ENCODE results near the gene TTLL11. TPM values are rescaled to one million over a fixed set of nuclear protein-coding genes. Genes with fewer than 3 reads are reported as not detected.

TTLL11 gene
- total RNA-seq, 3 donors from 2014 or later = 6.0 to 22.2 (median 6.4) TPM

DNA sequence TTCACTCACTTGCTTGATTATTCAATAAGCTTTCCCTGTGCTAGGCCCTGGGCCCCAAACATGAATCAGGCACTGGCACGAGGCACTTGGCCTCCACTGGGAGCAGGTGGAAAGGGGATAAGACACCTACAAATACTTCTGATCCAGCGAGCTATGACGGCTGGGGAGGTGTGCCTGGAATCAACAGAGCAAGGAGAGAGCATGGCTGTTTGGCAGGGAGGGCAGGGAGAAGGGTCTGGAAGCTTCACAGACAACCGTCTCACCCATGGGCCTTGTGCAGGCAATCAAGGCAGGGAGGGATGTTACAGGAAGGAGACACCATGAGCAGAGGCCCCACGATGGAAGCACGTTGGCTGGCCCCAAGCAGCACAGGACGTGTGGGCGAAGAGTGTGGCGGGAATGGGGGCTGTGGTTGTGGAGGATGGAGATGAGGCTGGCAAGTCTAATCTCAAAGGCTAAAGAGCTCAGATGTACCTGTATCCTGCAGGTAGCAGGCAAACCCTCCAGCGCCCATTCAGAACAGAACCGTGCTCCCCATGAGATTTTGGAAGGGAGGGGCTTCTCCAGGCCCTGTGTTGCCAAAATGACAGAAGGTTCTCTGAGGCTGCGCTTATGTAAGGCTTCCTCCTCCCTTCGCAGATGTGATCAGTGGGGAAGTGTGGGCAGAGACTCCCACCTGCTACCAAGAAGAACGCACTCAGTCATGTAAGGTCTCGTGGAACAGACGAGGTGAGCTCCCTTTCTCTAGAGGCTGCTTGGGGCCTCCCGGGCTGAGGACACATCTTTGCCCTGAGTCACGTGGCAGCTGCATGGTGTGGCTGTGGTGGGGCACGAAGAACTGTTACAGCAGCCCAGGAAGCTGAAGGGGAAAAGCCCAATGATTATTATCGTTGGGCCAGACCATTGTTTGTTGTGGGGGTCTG lies 252.0 kb downstream of the TTLL11 start:
- TF ChIP-seq, protein P1, sequence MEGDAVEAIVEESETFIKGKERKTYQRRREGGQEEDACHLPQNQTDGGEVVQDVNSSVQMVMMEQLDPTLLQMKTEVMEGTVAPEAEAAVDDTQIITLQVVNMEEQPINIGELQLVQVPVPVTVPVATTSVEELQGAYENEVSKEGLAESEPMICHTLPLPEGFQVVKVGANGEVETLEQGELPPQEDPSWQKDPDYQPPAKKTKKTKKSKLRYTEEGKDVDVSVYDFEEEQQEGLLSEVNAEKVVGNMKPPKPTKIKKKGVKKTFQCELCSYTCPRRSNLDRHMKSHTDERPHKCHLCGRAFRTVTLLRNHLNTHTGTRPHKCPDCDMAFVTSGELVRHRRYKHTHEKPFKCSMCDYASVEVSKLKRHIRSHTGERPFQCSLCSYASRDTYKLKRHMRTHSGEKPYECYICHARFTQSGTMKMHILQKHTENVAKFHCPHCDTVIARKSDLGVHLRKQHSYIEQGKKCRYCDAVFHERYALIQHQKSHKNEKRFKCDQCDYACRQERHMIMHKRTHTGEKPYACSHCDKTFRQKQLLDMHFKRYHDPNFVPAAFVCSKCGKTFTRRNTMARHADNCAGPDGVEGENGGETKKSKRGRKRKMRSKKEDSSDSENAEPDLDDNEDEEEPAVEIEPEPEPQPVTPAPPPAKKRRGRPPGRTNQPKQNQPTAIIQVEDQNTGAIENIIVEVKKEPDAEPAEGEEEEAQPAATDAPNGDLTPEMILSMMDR (IDR thresholded peaks at IDR 0.05) = no peak
- H3K4me3 ChIP-seq = no peak overlapping the region
- no peak for DNase-seq

DNA sequence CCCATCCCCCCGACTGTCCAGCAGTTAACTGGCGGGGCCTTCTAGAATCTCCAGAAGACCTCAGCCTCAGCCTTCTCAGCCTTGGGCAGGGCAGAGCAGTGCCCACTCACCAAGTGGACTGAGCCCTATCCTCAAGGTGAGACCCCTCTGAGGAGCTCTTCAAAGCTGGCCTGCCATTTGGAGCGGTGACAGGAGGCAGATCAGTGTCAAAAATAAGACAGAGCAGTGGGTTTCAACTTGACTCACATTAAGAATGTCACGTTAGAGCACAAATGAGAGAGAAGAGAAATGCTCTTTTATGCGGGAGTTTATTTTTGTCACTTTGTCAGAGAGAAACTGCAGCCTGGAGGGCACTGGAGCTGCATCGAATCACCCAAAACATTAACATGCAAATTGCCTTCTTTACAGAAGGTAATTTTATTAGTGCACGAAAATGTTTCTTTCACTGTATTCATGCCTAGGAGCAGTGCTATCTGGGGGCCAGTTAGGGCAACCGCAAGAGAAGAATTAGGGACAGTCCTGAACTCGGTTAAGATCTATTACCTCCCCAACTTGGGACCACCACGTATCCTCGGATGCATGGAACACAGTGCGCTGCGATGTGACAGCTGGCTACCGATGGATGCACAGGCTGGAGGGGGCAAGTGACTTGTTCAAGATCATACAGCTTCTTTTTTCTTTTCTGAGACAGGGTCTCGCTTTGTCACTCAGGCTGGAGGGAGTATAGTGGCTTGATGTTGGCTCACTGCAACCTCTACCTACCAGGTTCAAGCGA lies 253.2 kb downstream of the TTLL11 start:
- no peaks in the 10 kb centered on the region for H3K36me3 ChIP-seq (ENCODE audit: low read depth)
- TF ChIP-seq, protein P1 (IDR thresholded peaks at IDR 0.05) = no peak
- no peak overlapping the region for H3K4me3 ChIP-seq
- intact Hi-C loops (cut with DNase I, micrococcal nuclease) = no loop called here
- ATAC-seq = no peak
- no peak for DNase-seq
- no peaks in the 10 kb centered on the region for H3K9me3 ChIP-seq
- H3K4me1 ChIP-seq (ENCODE audit: low read depth) = no peaks in the 10 kb centered on the region

More for the DNA sequence above, 252.0 kb downstream of the TTLL11 start:
- ATAC-seq = no peak
- intact Hi-C loops (cut with DNase I, micrococcal nuclease) = no loop called here
- Histone ChIP-seq H3K4me1 (ENCODE audit: low read depth) (no peaks in the 10 kb centered on the region), H3K36me3 (ENCODE audit: low read depth) (no peaks in the 10 kb centered on the region), H3K9me3 (no peaks in the 10 kb centered on the region)

DNA sequence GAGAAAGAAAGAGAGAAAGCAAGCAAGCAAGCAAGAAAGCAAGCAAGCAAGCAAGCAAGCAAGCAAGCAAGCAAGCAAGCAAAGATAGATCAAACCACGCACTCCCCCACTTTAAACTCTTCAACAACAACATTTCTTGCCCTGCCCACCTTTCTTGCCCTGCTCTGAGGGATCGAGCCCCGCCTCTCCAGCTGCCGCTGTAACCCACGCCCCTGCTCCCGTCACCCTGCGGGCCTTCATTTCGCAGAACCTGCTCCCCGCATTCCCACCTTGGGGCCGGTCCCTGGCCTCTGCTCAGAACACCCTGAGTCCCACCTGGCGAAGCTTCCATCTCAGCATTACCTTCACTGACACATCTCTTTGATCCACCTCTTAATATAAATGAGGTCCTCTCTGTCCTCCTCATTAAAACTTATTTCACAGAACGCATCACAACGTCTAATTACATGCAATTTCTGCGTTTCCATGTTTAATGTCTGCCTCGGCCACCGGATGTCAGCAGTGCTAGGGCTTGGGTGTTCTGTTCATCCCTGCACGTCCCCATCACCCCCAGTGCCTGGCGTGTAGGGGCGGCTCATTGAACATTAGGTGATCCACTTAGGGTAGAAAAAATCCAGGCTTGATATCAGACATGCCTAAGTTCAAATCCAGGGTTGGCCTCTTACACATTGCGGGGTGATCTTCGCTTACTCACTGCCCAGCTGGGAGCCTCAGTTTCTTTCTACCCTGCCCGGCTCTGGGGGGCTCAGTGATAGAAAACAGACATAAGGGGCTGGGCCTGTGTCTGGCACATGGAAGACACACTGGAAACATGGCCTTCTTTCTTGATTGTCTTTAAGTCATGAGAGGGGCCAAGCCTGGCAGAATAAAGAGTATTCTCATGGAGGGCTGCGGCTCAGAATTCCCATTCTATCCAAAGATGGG lies 254.1 kb downstream of the TTLL11 start:
- TF ChIP-seq, protein P1 (IDR thresholded peaks at IDR 0.05) = no peak
- ATAC-seq = no peak
- intact Hi-C loops (cut with DNase I, micrococcal nuclease) = no loop called here
- no peak for DNase-seq
- H3K4me1 ChIP-seq (ENCODE audit: low read depth) = no peaks in the 10 kb centered on the region
- no peak overlapping the region for H3K4me3 ChIP-seq
- no peaks in the 10 kb centered on the region for H3K36me3 ChIP-seq (ENCODE audit: low read depth)
- H3K9me3 ChIP-seq = no peaks in the 10 kb centered on the region

DNA sequence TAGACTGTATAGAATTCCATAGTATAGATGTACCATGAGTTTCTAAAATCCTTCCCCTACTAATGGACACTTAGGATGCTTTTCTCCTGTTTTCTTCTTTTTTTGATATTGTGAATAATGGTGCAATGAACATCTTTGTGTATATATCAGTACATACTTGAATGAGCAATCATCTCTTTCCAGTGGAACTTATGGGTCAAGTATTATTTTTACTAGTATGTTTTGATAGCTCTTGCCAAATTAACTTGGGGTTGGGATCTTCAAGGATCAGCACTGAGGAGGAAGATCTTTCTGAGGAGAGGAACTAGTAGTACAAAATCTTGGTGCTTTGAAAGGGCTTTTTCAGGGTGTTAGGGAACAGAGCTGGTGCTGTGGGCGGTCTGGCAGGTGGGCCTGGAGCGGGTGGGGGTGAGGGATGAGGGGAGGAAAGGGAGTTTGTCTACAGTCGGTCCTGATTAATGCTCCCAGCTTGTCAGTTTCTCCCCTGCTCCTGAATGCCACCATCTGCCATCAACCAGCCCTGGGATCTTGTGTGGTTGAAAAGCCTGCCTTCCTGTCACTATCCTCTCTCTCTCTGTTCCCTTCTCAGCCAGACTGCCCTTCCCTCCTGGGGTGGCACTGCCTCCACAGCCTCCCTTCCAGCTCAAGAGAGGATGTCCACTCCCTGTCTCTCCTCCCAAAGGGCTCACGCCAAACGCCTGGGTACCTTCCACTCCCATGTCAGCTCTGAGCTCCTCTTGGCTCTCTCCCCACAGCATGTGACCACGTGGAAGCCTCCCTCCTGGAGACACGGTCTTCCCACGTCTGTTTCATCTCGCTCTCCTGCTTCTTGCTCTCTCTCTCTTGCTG lies 255.8 kb downstream of the TTLL11 start:
- Histone ChIP-seq H3K9me3 (no peaks in the 10 kb centered on the region), H3K36me3 (ENCODE audit: low read depth) (no peaks in the 10 kb centered on the region), H3K4me3 (no peak overlapping the region), H3K4me1 (ENCODE audit: low read depth) (no peaks in the 10 kb centered on the region)
- intact Hi-C loops (cut with DNase I, micrococcal nuclease) = no loop called here
- TF ChIP-seq, protein P1 (IDR thresholded peaks at IDR 0.05) = no peak
- ATAC-seq = no peak
- no peak for DNase-seq

All from mucosa of descending colon (tissue), 3 donors.